22Rv1 (cell line): ENCODE measurements around the gene TMX2.

Source experiments
- CTCF ChIP-seq: fragments of 450-650 bp; IDR thresholded peaks from 2 replicates; pipeline ENCODE4 v1.5.1; 2017; ENCODE audit warnings: mild to moderate bottlenecking
- ZFX ChIP-seq: fragments of 450-650 bp; IDR thresholded peaks from 2 replicates; pipeline ENCODE4 v1.6.1; 2017; ENCODE audit warnings: antibody characterized with exemption, borderline replicate concordance

GRCh38 chr11:57667117-57667735 is 45.2 kb upstream of the TMX2 start:
- TF ChIP-seq CTCF (no peak), ZFX (no peak)
